ENCODE measurements around the gene ZDHHC4. TPM values are rescaled to one million over a fixed set of nuclear protein-coding genes. Genes with fewer than 3 reads are reported as not detected.

ZDHHC4 gene
- total and polyA plus RNA-seq, 8 donors = 28.4 to 43.4 (median 36.0) TPM

DNA sequence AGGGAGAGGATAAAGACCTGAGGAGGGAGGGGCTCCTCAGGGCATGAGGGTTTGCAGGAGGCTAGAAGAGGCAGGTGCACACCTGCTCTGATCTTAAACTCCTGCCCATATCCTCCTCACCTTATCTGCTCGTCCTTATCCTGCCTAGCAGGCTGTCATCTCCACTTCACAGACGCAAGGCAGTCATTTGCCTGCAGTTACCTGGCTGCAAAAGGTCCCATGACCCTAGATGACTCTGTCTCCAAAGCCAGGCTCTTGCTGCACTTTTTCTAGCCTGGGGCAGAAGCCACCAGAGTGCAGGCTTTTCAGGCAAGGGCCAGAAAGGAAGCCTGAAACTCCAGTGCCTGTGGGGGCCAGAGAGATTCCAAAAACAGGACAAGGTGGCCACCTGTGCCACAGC, 36.5 kb downstream of the ZDHHC4 start:
- no peak overlapping the region for H3K27ac ChIP-seq
- TF ChIP-seq CTCF (IDR thresholded peaks at IDR 0.05) = no peak
- 10 to 11% methylated on average over 2 of the region's 2 CpGs for WGBS, 2 donors
- H3K27me3 ChIP-seq = no peaks in the 10 kb centered on the region
- no peaks in the 10 kb centered on the region for H3K9me3 ChIP-seq
- ATAC-seq (no peak), DNase-seq (no peak), FAIRE-seq (no peak)
- intact Hi-C loops (cut with DNase I) = no loop called here
- H3K4me3 ChIP-seq = no peak overlapping the region
- H3K36me3 ChIP-seq = no peaks in the 10 kb centered on the region
- no peaks in the 10 kb centered on the region for H3K4me1 ChIP-seq

GRCh38 chr7:6614953-6615722, 37.9 kb downstream of the ZDHHC4 start, which contains the start of gene ZNF853:
Gene ZNF853, plus strand, starts transcription at chr7:6615610. Its CDS starts 565 bp downstream, at chr7:6616175.
- DNase-seq (peak in 4 of 6 donors; percentile 26 to 76 (median 33)), FAIRE-seq (no peak), ATAC-seq (peak; percentile 37 to 65 (median 46))
- Histone ChIP-seq H3K4me1 (no peaks in the 10 kb centered on the region), H3K4me3 (peak within 1 kb of the TSS; percentile 55 to 69 (median 65)), H3K27ac (peak within 1 kb of the TSS in 2 of 4 donors; percentile 10 to 15), H3K36me3 (no peaks in the 10 kb centered on the region), H3K9me3 (no peaks in the 10 kb centered on the region), H3K27me3 (no peaks in the 10 kb centered on the region)
- intact Hi-C loops (cut with DNase I) = no loop called here
- no peak for TF ChIP-seq CTCF (IDR thresholded peaks at IDR 0.05)
- WGBS, 2 donors = 6 to 7% methylated on average over 62 to 91 of the region's 91 CpGs

DNA sequence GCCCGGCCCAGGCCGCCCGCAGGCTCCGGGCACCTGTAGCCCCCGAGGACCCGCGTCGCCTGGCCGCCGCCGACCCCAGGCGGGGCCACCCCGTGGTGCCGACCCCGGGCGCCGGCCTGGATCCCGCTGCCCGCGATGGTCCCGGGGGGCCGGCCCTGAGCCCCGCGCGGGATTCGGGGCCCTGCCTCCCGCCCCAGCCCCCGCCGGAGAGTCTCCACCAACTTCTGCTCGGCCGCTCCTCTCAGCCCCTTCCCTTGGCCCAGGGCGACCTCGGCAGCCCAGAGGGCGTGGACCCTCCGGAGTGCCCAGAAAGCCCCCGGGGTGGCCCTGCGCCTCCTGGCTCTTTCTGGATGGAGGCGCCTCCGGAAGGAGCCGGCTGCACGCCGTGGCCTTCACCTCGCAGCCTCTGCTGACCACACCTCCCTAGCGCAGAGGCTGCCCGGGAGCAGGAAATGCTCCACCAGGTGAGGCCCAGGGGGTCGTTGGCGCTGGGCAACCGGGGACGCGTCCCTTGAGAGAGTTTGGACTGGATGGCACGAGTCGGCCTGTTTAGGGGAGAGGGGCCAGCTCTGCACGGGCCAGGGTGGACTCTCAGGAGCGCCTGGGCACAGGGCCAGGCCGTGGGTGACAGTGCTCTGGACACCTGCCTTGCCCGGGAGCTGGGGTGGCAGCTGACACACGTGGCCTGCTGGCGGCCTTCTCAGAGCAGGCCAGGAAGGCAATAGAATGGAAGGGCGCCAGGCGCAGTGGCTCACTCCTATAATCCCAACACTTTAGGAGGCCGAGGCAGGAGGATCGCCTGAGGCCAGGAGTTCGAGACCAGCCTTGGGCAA, 38.7 kb downstream of the ZDHHC4 start:
- Histone ChIP-seq H3K36me3 (no peaks in the 10 kb centered on the region), H3K27me3 (no peaks in the 10 kb centered on the region), H3K27ac (peak overlapping the region in 2 of 4 donors; percentile 10 to 15), H3K9me3 (no peaks in the 10 kb centered on the region), H3K4me1 (no peaks in the 10 kb centered on the region), H3K4me3 (peak overlapping the region; percentile 55 to 69 (median 65))
- FAIRE-seq (no peak), ATAC-seq (peak; percentile 82 to 88 (median 83)), DNase-seq (peak; percentile 51 to 90 (median 72))
- no peak for TF ChIP-seq CTCF (IDR thresholded peaks at IDR 0.05)
- intact Hi-C loops (cut with DNase I) = no loop called here
- WGBS, 2 donors = 5 to 8% methylated on average over 36 to 63 of the region's 63 CpGs

GRCh38 chr7:6616854-6617643, 39.8 kb downstream of the ZDHHC4 start:
- Histone ChIP-seq H3K9me3 (no peaks in the 10 kb centered on the region), H3K36me3 (peaks cover 0 to 8% (median 0%) of the 10 kb centered on the region in 3 donors), H3K4me1 (no peaks in the 10 kb centered on the region), H3K27me3 (no peaks in the 10 kb centered on the region), H3K4me3 (no peak overlapping the region), H3K27ac (no peak overlapping the region)
- no peak for TF ChIP-seq CTCF (IDR thresholded peaks at IDR 0.05)
- 87 to 91% methylated on average over 19 to 20 of the region's 20 CpGs for WGBS, 2 donors
- FAIRE-seq (no peak), ATAC-seq (no peak), DNase-seq (peak in 1 of 6 donors; percentile 73)
- intact Hi-C loops (cut with DNase I) = no loop called here
